SK-N-MC (cell line): ENCODE results near the gene ARSG.

Experiments used
- EZH2 ChIP-seq: fragments of 200-600 bp; sonication (generic); IDR thresholded peaks from one replicate; pipeline ENCODE4 v1.6.1; 2017; ENCODE audit warnings: antibody characterized with exemption
- FOXP2 ChIP-seq: optimal IDR thresholded peaks from 2 replicates; pipeline ENCODE3; 2011; ENCODE audit warnings: mild to moderate bottlenecking, moderate library complexity; ENCODE audit not compliant: insufficient read depth; ENCODE audit errors: extremely low read length, control extremely low read depth
- POLR2AphosphoS5 ChIP-seq: IDR thresholded peaks from 2 replicates; pipeline ENCODE4 v1.6.1; 2012; ENCODE audit warnings: mild to moderate bottlenecking, low read depth, low read length, borderline replicate concordance

DNA sequence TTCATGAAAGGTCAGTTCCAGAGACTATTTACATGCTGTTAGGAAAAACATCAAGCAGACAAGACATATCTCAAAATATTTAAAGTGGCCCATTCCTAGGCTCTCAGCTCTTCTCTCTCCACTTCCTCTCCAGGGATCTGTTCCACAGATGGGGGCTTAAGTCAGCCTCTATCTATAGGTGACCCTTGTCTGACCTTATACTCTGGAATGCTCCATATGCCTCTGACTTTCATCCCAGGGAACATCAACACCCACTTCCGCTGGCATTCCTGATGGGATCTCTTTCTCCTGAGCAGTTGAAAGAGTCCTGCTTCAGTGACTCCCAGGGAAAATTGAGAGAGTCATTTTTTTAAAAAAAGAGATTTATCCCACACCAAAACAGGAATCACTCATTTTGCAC lies 177.5 kb downstream of the ARSG start:
- no peak for TF ChIP-seq POLR2AphosphoS5
- no peak for TF ChIP-seq EZH2
- TF ChIP-seq FOXP2, result no peak
